CD14-positive monocyte (primary cell): Measurements from ENCODE around the gene ARHGEF7. TPM values are rescaled to one million over a fixed set of nuclear protein-coding genes. Genes with fewer than 3 reads are reported as not detected.

ENCODE experiments used
- DNase-seq, 3 donors: peaks; one replicate each; pipeline ENCODE4 v3.0.0-alpha.2; 2011 to 2022
- H2AFZ ChIP-seq: 2 replicates; pipeline ENCODE4 v1.6.0; 2012; ENCODE audit warnings: mild to moderate bottlenecking, low read depth, low read length, inconsistent platforms; ENCODE audit not compliant: insufficient read depth, poor library complexity, severe bottlenecking
- H3K27ac ChIP-seq, 2 donors: 1 replicate in 1 of 2; 2 replicates in 1 of 2; pipeline ENCODE4 v1.5.1; 2012 to 2013; ENCODE audit warnings: low read length in 2 of 2, control low read depth in 1 of 2, inconsistent platforms in 1 of 2, low read depth in 1 of 2, mild to moderate bottlenecking in 1 of 2
- H3K27me3 ChIP-seq, 2 donors: one replicate each; pipeline versions ENCODE4 v1.6.0 to v1.6.1; 2011 to 2013; ENCODE audit warnings: low read length in 2 of 2; ENCODE audit not compliant: control insufficient read depth in 2 of 2, insufficient read depth in 2 of 2
- H3K36me3 ChIP-seq, 2 donors: replicated peaks in 1 of 2; 1 replicate in 1 of 2; 2 replicates in 1 of 2; pipeline versions ENCODE4 v1.5.1 to v1.6.1; 2012 to 2013; ENCODE audit warnings: low read length in 2 of 2, control low read depth in 1 of 2, inconsistent platforms in 1 of 2, mild to moderate bottlenecking in 1 of 2; ENCODE audit not compliant: insufficient read depth in 2 of 2, control insufficient read depth in 1 of 2
- H3K4me1 ChIP-seq, 2 donors: 1 replicate in 1 of 2; 2 replicates in 1 of 2; pipeline versions ENCODE4 v1.5.1 to v1.6.1; 2012 to 2013; ENCODE audit warnings: low read length in 2 of 2, control low read depth in 1 of 2, inconsistent platforms in 1 of 2, mild to moderate bottlenecking in 1 of 2, moderate library complexity in 1 of 2; ENCODE audit not compliant: insufficient read depth in 2 of 2, control insufficient read depth in 1 of 2
- H3K4me2 ChIP-seq: replicated peaks from 2 replicates; pipeline ENCODE3; 2012; ENCODE audit warnings: low read length, moderate library complexity, mild to moderate bottlenecking; ENCODE audit not compliant: poor library complexity, severe bottlenecking; ENCODE audit errors: extremely low read depth
- H3K4me3 ChIP-seq, 3 experiments: fragments of 200-600 bp in 1 of 3; sonication (generic) in 1 of 3; replicated peaks in 1 of 3; 1 replicate in 2 of 3; 2 replicates in 1 of 3; pipeline ENCODE4 v1.5.1; 2011 to 2013; ENCODE audit warnings: low read length in 3 of 3, mild to moderate bottlenecking in 3 of 3, control low read depth in 2 of 3, low read depth in 2 of 3, inconsistent platforms in 1 of 3, moderate library complexity in 1 of 3
- H3K79me2 ChIP-seq: 2 replicates; pipeline ENCODE4 v1.6.0; 2012; ENCODE audit warnings: mild to moderate bottlenecking, control low read depth, inconsistent platforms, low read length, moderate library complexity; ENCODE audit not compliant: insufficient read depth
- H3K9ac ChIP-seq: 2 replicates; pipeline ENCODE4 v1.6.0; 2017; ENCODE audit warnings: low read length, mild to moderate bottlenecking; ENCODE audit not compliant: insufficient read depth, poor library complexity, severe bottlenecking
- H3K9me3 ChIP-seq, 2 donors: replicated peaks in 1 of 2; 1 replicate in 1 of 2; 2 replicates in 1 of 2; pipeline versions ENCODE4 v1.5.1 to v1.6.1; 2012 to 2013; ENCODE audit warnings: low read length in 2 of 2, control low read depth in 1 of 2; ENCODE audit not compliant: control insufficient read depth in 1 of 2, insufficient read depth in 1 of 2
- H4K20me1 ChIP-seq: 2 replicates; pipeline ENCODE4 v1.6.0; 2012; ENCODE audit warnings: mild to moderate bottlenecking, low read length, control low read depth, moderate library complexity; ENCODE audit not compliant: insufficient read depth
- H3K27ac Mint-ChIP-seq, 7 donors: one replicate each; pipeline ENCODE4 v1.8.0; 2020; ENCODE audit warnings: mild to moderate bottlenecking in 7 of 7, mixed read lengths in 7 of 7, moderate library complexity in 6 of 7, inconsistent platforms in 2 of 7
- H3K27me3 Mint-ChIP-seq, 3 donors: one replicate each; pipeline ENCODE4 v1.8.0; 2021 to 2022; ENCODE audit warnings: low read depth in 3 of 3, mild to moderate bottlenecking in 3 of 3, mixed read lengths in 3 of 3, moderate library complexity in 3 of 3, inconsistent platforms in 1 of 3
- H3K36me3 Mint-ChIP-seq, 2 donors: one replicate each; pipeline ENCODE4 v1.8.0; 2020; ENCODE audit warnings: mixed read lengths in 2 of 2, inconsistent platforms in 1 of 2, mild to moderate bottlenecking in 1 of 2
- H3K4me1 Mint-ChIP-seq: one replicate; pipeline ENCODE4 v1.8.0; 2020; ENCODE audit warnings: mild to moderate bottlenecking, mixed read lengths
- H3K4me3 Mint-ChIP-seq, 2 donors: one replicate each; pipeline ENCODE4 v1.8.0; 2020; ENCODE audit warnings: mild to moderate bottlenecking in 2 of 2, mixed read lengths in 2 of 2, moderate library complexity in 1 of 2
- H3K9me3 Mint-ChIP-seq, 7 donors: one replicate each; pipeline ENCODE4 v1.8.0; 2020 to 2022; ENCODE audit warnings: mixed read lengths in 7 of 7, mild to moderate bottlenecking in 6 of 7, moderate library complexity in 6 of 7, inconsistent platforms in 2 of 7
- CTCF ChIP-seq: fragments of 200-600 bp; IDR thresholded peaks from one replicate; pipeline ENCODE4 v1.8.0; 2022; ENCODE audit warnings: antibody characterized with exemption, mild to moderate bottlenecking
- WGBS: methylation state at CpG from one replicate; pipeline ENCODE4 v1.1.5; 2013; ENCODE audit warnings: missing lambda C conversion rate; ENCODE audit not compliant: insufficient coverage; 5-methylcytosine and 5-hydroxymethylcytosine counted together
- intact Hi-C, 2 donors: fragments of 100-400 bp; cut with micrococcal nuclease; formaldehyde crosslinking; loops; one replicate each; pipeline versions ENCODE4 v1.15.0 to v1.15.1; 2023
- polyA plus RNA-seq, 3 donors: library from polyadenylated mRNA; depleted of rRNA in 1 of 3; unstranded in 2 of 3; stranded (reverse) in 1 of 3; fragments of 300-500 nt in 2 of 3; fragments of >200 nt in 1 of 3; fragmentation: Illumina TruSeq in 2 of 3; gene quantifications; 1 replicate in 2 of 3; 2 replicates in 1 of 3; pipeline ENCODE4 v1.2.3, GENCODE V29; 2012 to 2021

Gene ARHGEF7
- polyA plus RNA-seq, 3 donors = 4.6 to 29.0 (median 6.1) TPM

- no peak overlapping the region for H3K27ac ChIP-seq
- peaks cover 5 to 15% (median 9%) of the 10 kb centered on the region in 7 donors for H3K9me3 Mint-ChIP-seq
- no peak overlapping the region for H2AFZ ChIP-seq
- peaks cover 6% of the 10 kb centered on the region in 2 donors for H3K9me3 ChIP-seq
- H3K4me1 ChIP-seq = peaks cover 13 to 15% of the 10 kb centered on the region in 2 donors
- H3K4me1 Mint-ChIP-seq = peaks cover 29% of the 10 kb centered on the region
- no peak overlapping the region for H3K4me3 ChIP-seq
- H3K79me2 ChIP-seq = peaks cover 95% of the 10 kb centered on the region
- no peak for TF ChIP-seq CTCF
- no peaks in the 10 kb centered on the region for H3K27me3 Mint-ChIP-seq
- H3K27ac Mint-ChIP-seq = peak overlapping the region in 1 of 7 donors; percentile 47
- intact Hi-C loops = no loop called here
- no peak overlapping the region for H3K4me3 Mint-ChIP-seq
- H4K20me1 ChIP-seq = peaks cover 95% of the 10 kb centered on the region
- WGBS = 93% methylated on average over 6 of the region's 10 CpGs
- no peaks in the 10 kb centered on the region for H3K27me3 ChIP-seq
- H3K36me3 ChIP-seq = peaks cover 14 to 56% of the 10 kb centered on the region in 2 donors
- peaks cover 46 to 50% of the 10 kb centered on the region in 2 donors for H3K36me3 Mint-ChIP-seq
- H3K4me2 ChIP-seq = no peak overlapping the region
- H3K9ac ChIP-seq = no peak overlapping the region
- no peak for DNase-seq
Measured at GRCh38 chr13:111165241-111166010, 50.3 kb downstream of the ARHGEF7 start.

- Histone ChIP-seq H3K36me3 (peaks cover 14 to 62% of the 10 kb centered on the region in 2 donors), H3K9ac (no peak overlapping the region), H3K4me2 (no peak overlapping the region), H3K27ac (no peak overlapping the region), H4K20me1 (peaks cover 95% of the 10 kb centered on the region), H3K79me2 (peaks cover 95% of the 10 kb centered on the region), H3K4me3 (no peak overlapping the region), H3K27me3 (no peaks in the 10 kb centered on the region), H3K4me1 (peaks cover 8 to 9% of the 10 kb centered on the region in 2 donors), H2AFZ (no peak overlapping the region), H3K9me3 (peaks cover 6% of the 10 kb centered on the region in 2 donors)
- peaks cover 46 to 47% of the 10 kb centered on the region in 2 donors for H3K36me3 Mint-ChIP-seq
- no peak for TF ChIP-seq CTCF
- no peaks in the 10 kb centered on the region for H3K27me3 Mint-ChIP-seq
- WGBS = 58% methylated on average over 6 of the region's 11 CpGs
- intact Hi-C loops = no loop called here
- peak overlapping the region in 2 of 7 donors; percentile 3 to 9 for H3K27ac Mint-ChIP-seq
- H3K4me1 Mint-ChIP-seq = peaks cover 20% of the 10 kb centered on the region
- H3K4me3 Mint-ChIP-seq = no peak overlapping the region
- H3K9me3 Mint-ChIP-seq = peaks cover 5 to 15% (median 9%) of the 10 kb centered on the region in 7 donors
- no peak for DNase-seq
Measured at GRCh38 chr13:111166882-111167675, 52.0 kb downstream of the ARHGEF7 start.
